Sigmoid colon (tissue), 7 donors: ENCODE measurements around the gene SLIT3. TPM values are rescaled to one million over a fixed set of nuclear protein-coding genes. Genes with fewer than 3 reads are reported as not detected.

ENCODE experiments used
- DNase-seq: peaks from one replicate; pipeline ENCODE4 v3.0.0-alpha.2; 2019
- H3K27ac ChIP-seq, 4 donors: fragments of 200-600 bp; sonication (generic); one replicate each; pipeline ENCODE4 v1.5.1; 2016 to 2019; ENCODE audit warnings: mild to moderate bottlenecking in 1 of 4
- H3K27me3 ChIP-seq, 3 donors: fragments of 200-600 bp; sonication (generic); one replicate each; pipeline ENCODE4 v1.5.1; 2019; ENCODE audit warnings: mild to moderate bottlenecking in 1 of 3
- H3K36me3 ChIP-seq, 4 donors: fragments of 200-600 bp; sonication (generic); one replicate each; pipeline ENCODE4 v1.5.1; 2016 to 2019
- H3K4me1 ChIP-seq, 4 donors: fragments of 200-600 bp; sonication (generic); one replicate each; pipeline ENCODE4 v1.5.1; 2017 to 2019
- H3K4me3 ChIP-seq, 4 donors: fragments of 200-600 bp; sonication (generic); one replicate each; pipeline ENCODE4 v1.5.1; 2017 to 2019; ENCODE audit warnings: mild to moderate bottlenecking in 2 of 4, moderate library complexity in 1 of 4
- H3K9me3 ChIP-seq, 4 donors: fragments of 200-600 bp in 3 of 4; sonication (generic) in 3 of 4; one replicate each; pipeline versions ENCODE4 v1.5.1 to v1.6.1; 2013 to 2019
- CTCF ChIP-seq, 4 experiments: fragments of 450-650 bp in 3 of 4; fragments of 200-600 bp in 1 of 4; IDR thresholded peaks; one replicate each; pipeline ENCODE4 v1.5.1; 2016 to 2019; ENCODE audit warnings: antibody characterized with exemption in 4 of 4, mild to moderate bottlenecking in 3 of 4, moderate library complexity in 2 of 4
- EP300 ChIP-seq, 4 donors: sonication (generic); formaldehyde crosslinking; IDR thresholded peaks; one replicate each; pipeline ENCODE4 v1.6.1; 2017; ENCODE audit warnings: antibody characterized with exemption in 4 of 4
- POLR2A ChIP-seq, 2 donors: fragments of 450-650 bp; IDR thresholded peaks; one replicate each; pipeline ENCODE4 v1.6.1; 2016; ENCODE audit warnings: antibody characterized with exemption in 2 of 2, mild to moderate bottlenecking in 2 of 2, moderate library complexity in 2 of 2
- POLR2AphosphoS5 ChIP-seq, 4 donors: sonication (generic); formaldehyde crosslinking; IDR thresholded peaks; one replicate each; pipeline ENCODE4 v1.6.1; 2017; ENCODE audit warnings: antibody characterized with exemption in 4 of 4
- WGBS, 2 donors: extraction: QIAGEN DNeasy Blood & Tissue Kit; methylation state at CpG; one replicate each; pipeline ENCODE4 v1.1.7; 2013; 5-methylcytosine and 5-hydroxymethylcytosine counted together
- intact Hi-C: fragments of 100-400 bp; cut with DNase I; formaldehyde crosslinking; loops from one replicate; pipeline ENCODE4 v1.15.1; 2023
- polyA plus RNA-seq, 3 donors: library from polyadenylated mRNA; stranded (reverse); fragments of 200-250 nt; gene quantifications; one replicate each; pipeline ENCODE4 v1.2.3, GENCODE V29; 2013
- total RNA-seq, 4 donors: library from RNA; depleted of rRNA; stranded (reverse); fragments of >200 nt; gene quantifications; one replicate each; pipeline ENCODE4 v1.1.0, GENCODE V29; 2016
- donor health status: healthy with polysubstance abuse.
- donor health status: Bipolar disorder and iron deficiency.
- donor health status: healthy.

SLIT3 gene
- total and polyA plus RNA-seq, 7 donors, result 0.23 to 46.3 (median 30.0) TPM

DNA sequence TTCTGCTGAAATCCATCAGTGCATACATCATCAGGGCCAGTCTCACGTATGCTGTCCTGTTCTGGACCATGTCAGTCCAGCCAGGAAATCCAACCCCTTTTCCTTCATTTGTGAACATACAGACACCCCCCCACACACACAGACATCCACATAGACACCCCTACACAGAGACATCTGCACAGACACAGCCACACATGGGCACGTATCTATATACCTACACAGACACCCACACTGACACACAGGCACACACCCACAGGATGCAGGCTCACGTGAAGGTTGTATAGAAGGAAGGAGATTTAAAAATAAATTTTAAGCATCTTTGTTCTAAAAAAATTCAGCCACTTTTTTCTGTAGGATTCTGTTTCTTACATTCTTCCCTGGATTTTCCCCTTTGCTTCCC is 325.6 kb downstream of the SLIT3 start:
- 67 to 74% methylated on average over 3 of the region's 3 CpGs for WGBS, 2 donors
- Histone ChIP-seq H3K4me1 (peaks cover 0 to 31% (median 19%) of the 10 kb centered on the region in 4 donors), H3K4me3 (no peak overlapping the region), H3K27me3 (no peaks in the 10 kb centered on the region), H3K27ac (no peak overlapping the region), H3K36me3 (no peaks in the 10 kb centered on the region), H3K9me3 (no peaks in the 10 kb centered on the region)
- no peak for DNase-seq
- TF ChIP-seq POLR2AphosphoS5 (IDR thresholded peaks at IDR 0.05) (no peak), EP300 (IDR thresholded peaks at IDR 0.05) (no peak), POLR2A (IDR thresholded peaks at IDR 0.05) (no peak), CTCF (IDR thresholded peaks at IDR 0.05) (no peak)
- intact Hi-C loops, result no loop called here

GRCh38 chr5:168974082-168974481 is 326.9 kb downstream of the SLIT3 start:
- H3K4me1 ChIP-seq, result peaks cover 0 to 24% (median 19%) of the 10 kb centered on the region in 4 donors
- no peak overlapping the region for H3K27ac ChIP-seq
- no peak for DNase-seq
- WGBS, 2 donors, result 74 to 76% methylated on average over 2 of the region's 2 CpGs
- no peak for TF ChIP-seq CTCF (IDR thresholded peaks at IDR 0.05)
- TF ChIP-seq POLR2A (IDR thresholded peaks at IDR 0.05), result no peak
- no peak for TF ChIP-seq POLR2AphosphoS5 (IDR thresholded peaks at IDR 0.05)
- no peak for TF ChIP-seq EP300 (IDR thresholded peaks at IDR 0.05)
- H3K27me3 ChIP-seq, result no peaks in the 10 kb centered on the region
- intact Hi-C loops, result no loop called here
- H3K4me3 ChIP-seq, result no peak overlapping the region
- H3K9me3 ChIP-seq, result no peaks in the 10 kb centered on the region
- no peaks in the 10 kb centered on the region for H3K36me3 ChIP-seq

GRCh38 chr5:168972731-168973130 is 328.2 kb downstream of the SLIT3 start:
- no peak for DNase-seq
- intact Hi-C loops, result no loop called here
- no peak overlapping the region for H3K27ac ChIP-seq
- TF ChIP-seq EP300 (IDR thresholded peaks at IDR 0.05), result no peak
- no peak for TF ChIP-seq POLR2A (IDR thresholded peaks at IDR 0.05)
- no peak for TF ChIP-seq POLR2AphosphoS5 (IDR thresholded peaks at IDR 0.05)
- TF ChIP-seq CTCF (IDR thresholded peaks at IDR 0.05), result no peak
- peaks cover 0 to 21% (median 19%) of the 10 kb centered on the region in 4 donors for H3K4me1 ChIP-seq
- H3K9me3 ChIP-seq, result no peaks in the 10 kb centered on the region
- H3K27me3 ChIP-seq, result no peaks in the 10 kb centered on the region
- no peaks in the 10 kb centered on the region for H3K36me3 ChIP-seq
- no peak overlapping the region for H3K4me3 ChIP-seq
- WGBS, 2 donors, result 75 to 89% methylated on average over 3 of the region's 3 CpGs

- TF ChIP-seq POLR2A (IDR thresholded peaks at IDR 0.05) (no peak), EP300 (IDR thresholded peaks at IDR 0.05) (no peak), POLR2AphosphoS5 (IDR thresholded peaks at IDR 0.05) (no peak), CTCF (IDR thresholded peaks at IDR 0.05) (no peak)
These were observed 329.8 kb downstream of the SLIT3 start for GRCh38 chr5:168971100-168971499.

DNA sequence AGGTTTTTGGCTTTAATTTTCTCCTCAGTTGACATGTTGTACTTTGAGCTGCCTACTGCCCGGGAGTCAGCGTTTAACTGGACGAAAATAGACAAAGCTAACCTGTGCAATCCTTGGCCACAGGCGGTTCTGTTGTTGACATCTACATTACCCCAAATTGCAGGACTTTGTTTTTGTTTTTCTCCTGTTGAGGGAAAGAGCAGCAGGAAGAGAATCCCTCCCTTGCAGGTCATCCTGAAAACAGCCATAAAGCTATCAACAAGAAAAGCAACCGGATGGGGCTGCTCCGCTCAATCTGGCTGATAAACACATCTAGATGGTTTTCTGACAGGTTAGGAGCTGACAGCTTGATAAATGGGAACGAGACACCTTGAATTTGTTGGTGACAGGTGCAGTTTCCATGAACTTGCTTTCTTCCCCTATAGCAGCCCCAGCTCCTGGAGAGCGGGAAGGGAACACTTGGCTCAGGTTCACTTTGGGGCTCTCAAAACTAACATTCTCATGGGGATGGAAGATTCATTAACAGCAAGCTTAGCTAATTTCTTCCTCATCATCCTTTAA is 331.5 kb downstream of the SLIT3 start:
- 42 to 63% methylated on average over 8 of the region's 8 CpGs for WGBS, 2 donors
- no peak for DNase-seq
- no peaks in the 10 kb centered on the region for H3K36me3 ChIP-seq
- H3K27me3 ChIP-seq, result no peaks in the 10 kb centered on the region
- no peaks in the 10 kb centered on the region for H3K9me3 ChIP-seq
- TF ChIP-seq EP300 (IDR thresholded peaks at IDR 0.05) (no peak), CTCF (IDR thresholded peaks at IDR 0.05) (no peak), POLR2A (IDR thresholded peaks at IDR 0.05) (no peak), POLR2AphosphoS5 (IDR thresholded peaks at IDR 0.05) (no peak)
- H3K4me3 ChIP-seq, result no peak overlapping the region
- no peak overlapping the region for H3K27ac ChIP-seq
- intact Hi-C loops, result no loop called here
- H3K4me1 ChIP-seq, result peaks cover 0 to 9% (median 3%) of the 10 kb centered on the region in 4 donors

More at GRCh38 chr5:168971100-168971499, 329.8 kb downstream of the SLIT3 start:
- H3K36me3 ChIP-seq, result no peaks in the 10 kb centered on the region
- H3K4me1 ChIP-seq, result peaks cover 0 to 13% (median 9%) of the 10 kb centered on the region in 4 donors
- intact Hi-C loops, result no loop called here
- H3K9me3 ChIP-seq, result no peaks in the 10 kb centered on the region
- no peak overlapping the region for H3K4me3 ChIP-seq
- no peaks in the 10 kb centered on the region for H3K27me3 ChIP-seq
- no peak overlapping the region for H3K27ac ChIP-seq
- WGBS, 2 donors, result 65 to 86% methylated on average over 4 of the region's 4 CpGs
- no peak for DNase-seq
